HL-60 (cell line): ENCODE results near the gene AMZ1.

Experiments
- DNase-seq, 2 experiments: peaks; one replicate each; pipeline ENCODE4 v3.0.0-alpha.2; 2010 to 2020; ENCODE audit warnings: low read depth in 1 of 2, low spot score in 1 of 2
- H3K27ac ChIP-seq: fragments of 250-450 bp; sonication (Bioruptor Pico); replicated peaks from 2 replicates; pipeline ENCODE4 v1.5.1; 2020; ENCODE audit warnings: mild to moderate bottlenecking, moderate library complexity
- H3K27me3 ChIP-seq: fragments of 250-450 bp; sonication (Bioruptor Pico); 2 replicates; pipeline ENCODE4 v1.5.1; 2021; ENCODE audit warnings: mild to moderate bottlenecking, moderate library complexity; ENCODE audit not compliant: insufficient read depth, poor library complexity, severe bottlenecking
- H3K4me3 ChIP-seq: replicated peaks from 2 replicates; pipeline ENCODE4 v1.5.1; 2011; ENCODE audit warnings: mild to moderate bottlenecking, control low read depth, low read length; ENCODE audit not compliant: insufficient read depth
- GABPA ChIP-seq: IDR thresholded peaks from 2 replicates; pipeline ENCODE4 v1.6.1; 2012; ENCODE audit warnings: low read depth
- POLR2AphosphoS5 ChIP-seq: IDR thresholded peaks from 2 replicates; pipeline ENCODE4 v1.6.1; 2012; ENCODE audit warnings: low read depth
- SPI1 ChIP-seq: IDR thresholded peaks from 2 replicates; pipeline ENCODE4 v1.6.1; 2012; ENCODE audit warnings: low read depth, mild to moderate bottlenecking, borderline replicate concordance
- TF ChIP-seq, protein P1 (sequence below): IDR thresholded peaks from 2 replicates; pipeline ENCODE4 v1.6.1; 2012; ENCODE audit warnings: low read depth; ENCODE audit not compliant: insufficient replicate concordance
- TF ChIP-seq, protein P2 (sequence below): IDR thresholded peaks from one replicate; pipeline ENCODE4 v1.5.1; 2011; ENCODE audit warnings: low read length, control low read depth, inconsistent platforms; ENCODE audit not compliant: insufficient read depth

The AMZ1 gene

DNA sequence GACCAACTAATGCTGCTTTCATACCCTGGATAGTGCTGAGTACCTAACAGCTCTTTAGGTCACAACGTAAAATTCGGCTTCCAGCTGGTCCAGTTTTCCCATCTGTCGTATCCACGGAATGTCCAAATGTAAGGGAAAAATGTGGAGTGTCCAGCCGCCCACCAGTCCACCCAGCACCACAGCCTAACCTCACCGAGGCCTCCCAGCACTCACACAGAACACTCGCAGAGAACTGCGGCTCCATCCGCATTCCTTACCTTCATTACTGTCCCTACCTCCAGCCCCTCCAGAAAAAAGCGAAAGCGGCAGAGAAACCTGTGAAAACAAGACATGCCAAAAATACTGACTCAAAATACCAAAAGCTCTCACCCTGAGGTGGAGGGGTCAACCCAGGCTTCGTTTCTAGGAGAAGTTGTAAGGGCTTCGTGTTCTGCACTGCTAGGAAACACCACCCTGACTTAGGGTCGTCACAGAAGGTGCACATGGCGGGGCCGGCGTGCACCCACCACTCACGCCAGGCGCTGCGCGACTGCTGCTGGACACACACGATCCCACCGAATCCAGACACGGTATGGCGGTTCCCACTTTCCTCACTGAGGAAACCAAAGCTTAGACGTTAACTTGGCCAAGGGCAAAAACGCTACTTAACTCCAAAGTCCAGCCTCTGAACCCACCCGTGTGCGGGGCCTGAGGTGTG lies 73.9 kb downstream of the AMZ1 start:
- no peak for DNase-seq
- TF ChIP-seq SPI1 (no peak), POLR2AphosphoS5 (no peak), GABPA (no peak)
- TF ChIP-seq, protein P1, sequence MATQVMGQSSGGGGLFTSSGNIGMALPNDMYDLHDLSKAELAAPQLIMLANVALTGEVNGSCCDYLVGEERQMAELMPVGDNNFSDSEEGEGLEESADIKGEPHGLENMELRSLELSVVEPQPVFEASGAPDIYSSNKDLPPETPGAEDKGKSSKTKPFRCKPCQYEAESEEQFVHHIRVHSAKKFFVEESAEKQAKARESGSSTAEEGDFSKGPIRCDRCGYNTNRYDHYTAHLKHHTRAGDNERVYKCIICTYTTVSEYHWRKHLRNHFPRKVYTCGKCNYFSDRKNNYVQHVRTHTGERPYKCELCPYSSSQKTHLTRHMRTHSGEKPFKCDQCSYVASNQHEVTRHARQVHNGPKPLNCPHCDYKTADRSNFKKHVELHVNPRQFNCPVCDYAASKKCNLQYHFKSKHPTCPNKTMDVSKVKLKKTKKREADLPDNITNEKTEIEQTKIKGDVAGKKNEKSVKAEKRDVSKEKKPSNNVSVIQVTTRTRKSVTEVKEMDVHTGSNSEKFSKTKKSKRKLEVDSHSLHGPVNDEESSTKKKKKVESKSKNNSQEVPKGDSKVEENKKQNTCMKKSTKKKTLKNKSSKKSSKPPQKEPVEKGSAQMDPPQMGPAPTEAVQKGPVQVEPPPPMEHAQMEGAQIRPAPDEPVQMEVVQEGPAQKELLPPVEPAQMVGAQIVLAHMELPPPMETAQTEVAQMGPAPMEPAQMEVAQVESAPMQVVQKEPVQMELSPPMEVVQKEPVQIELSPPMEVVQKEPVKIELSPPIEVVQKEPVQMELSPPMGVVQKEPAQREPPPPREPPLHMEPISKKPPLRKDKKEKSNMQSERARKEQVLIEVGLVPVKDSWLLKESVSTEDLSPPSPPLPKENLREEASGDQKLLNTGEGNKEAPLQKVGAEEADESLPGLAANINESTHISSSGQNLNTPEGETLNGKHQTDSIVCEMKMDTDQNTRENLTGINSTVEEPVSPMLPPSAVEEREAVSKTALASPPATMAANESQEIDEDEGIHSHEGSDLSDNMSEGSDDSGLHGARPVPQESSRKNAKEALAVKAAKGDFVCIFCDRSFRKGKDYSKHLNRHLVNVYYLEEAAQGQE, result no peak
- TF ChIP-seq, protein P2, sequence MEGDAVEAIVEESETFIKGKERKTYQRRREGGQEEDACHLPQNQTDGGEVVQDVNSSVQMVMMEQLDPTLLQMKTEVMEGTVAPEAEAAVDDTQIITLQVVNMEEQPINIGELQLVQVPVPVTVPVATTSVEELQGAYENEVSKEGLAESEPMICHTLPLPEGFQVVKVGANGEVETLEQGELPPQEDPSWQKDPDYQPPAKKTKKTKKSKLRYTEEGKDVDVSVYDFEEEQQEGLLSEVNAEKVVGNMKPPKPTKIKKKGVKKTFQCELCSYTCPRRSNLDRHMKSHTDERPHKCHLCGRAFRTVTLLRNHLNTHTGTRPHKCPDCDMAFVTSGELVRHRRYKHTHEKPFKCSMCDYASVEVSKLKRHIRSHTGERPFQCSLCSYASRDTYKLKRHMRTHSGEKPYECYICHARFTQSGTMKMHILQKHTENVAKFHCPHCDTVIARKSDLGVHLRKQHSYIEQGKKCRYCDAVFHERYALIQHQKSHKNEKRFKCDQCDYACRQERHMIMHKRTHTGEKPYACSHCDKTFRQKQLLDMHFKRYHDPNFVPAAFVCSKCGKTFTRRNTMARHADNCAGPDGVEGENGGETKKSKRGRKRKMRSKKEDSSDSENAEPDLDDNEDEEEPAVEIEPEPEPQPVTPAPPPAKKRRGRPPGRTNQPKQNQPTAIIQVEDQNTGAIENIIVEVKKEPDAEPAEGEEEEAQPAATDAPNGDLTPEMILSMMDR, result no peak
- Histone ChIP-seq H3K27ac (no peak overlapping the region), H3K27me3 (no peaks in the 10 kb centered on the region), H3K4me3 (no peak overlapping the region)

DNA sequence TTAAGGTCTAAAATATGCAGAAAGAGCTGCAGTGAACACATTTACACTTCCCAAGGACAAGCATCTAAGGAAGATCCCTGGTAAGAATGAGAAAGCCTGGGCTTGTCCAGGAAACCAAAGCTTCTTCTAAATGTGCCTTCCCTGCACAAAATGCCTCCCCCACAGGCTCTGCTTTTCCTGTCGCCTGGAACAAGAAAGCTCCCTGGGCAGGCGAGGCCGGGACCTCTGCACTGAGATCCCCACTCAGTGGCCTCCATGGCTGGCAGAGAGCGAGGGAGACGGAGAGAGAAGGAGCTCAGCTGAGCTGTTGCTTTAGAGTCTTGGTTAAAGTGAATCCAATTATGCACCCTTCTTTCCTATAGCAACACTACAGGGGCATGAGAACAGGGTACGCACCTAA lies 75.6 kb downstream of the AMZ1 start:
- no peak overlapping the region for H3K4me3 ChIP-seq
- H3K27ac ChIP-seq, result no peak overlapping the region
- no peak for DNase-seq
- no peaks in the 10 kb centered on the region for H3K27me3 ChIP-seq
- TF ChIP-seq, protein P2, result no peak
- TF ChIP-seq GABPA (no peak), SPI1 (no peak), POLR2AphosphoS5 (no peak)
- TF ChIP-seq, protein P1, result no peak

DNA sequence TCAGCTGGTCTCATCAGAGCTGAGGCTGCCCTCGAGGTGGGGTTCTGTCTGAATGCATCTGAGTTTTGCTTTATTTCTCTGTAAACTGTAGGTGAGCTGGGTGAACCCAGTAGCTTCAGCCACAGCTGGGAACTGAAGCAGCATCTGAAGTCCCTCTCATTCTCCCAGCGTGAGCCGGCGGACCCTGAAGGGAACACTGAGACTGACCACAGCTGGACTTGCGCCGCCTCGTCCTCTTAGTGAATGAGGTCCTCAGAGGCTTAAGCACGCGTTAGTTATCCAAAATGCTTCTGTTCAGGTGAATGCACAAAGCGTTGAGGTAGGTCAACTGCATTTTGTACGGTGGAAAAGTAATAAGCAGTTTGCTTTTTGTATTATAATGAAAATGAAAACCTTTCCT lies 76.6 kb downstream of the AMZ1 start:
- Histone ChIP-seq H3K27me3 (no peaks in the 10 kb centered on the region), H3K4me3 (no peak overlapping the region), H3K27ac (no peak overlapping the region)
- DNase-seq, result no peak
- TF ChIP-seq, protein P1, result no peak
- TF ChIP-seq, protein P2, result no peak
- TF ChIP-seq GABPA, result no peak
- TF ChIP-seq POLR2AphosphoS5, result no peak
- TF ChIP-seq SPI1, result no peak
